HCT116 (cell line): ENCODE results near the gene PCSK6. TPM values are rescaled to one million over a fixed set of nuclear protein-coding genes. Genes with fewer than 3 reads are reported as not detected.

Experiments used
- ATAC-seq: fragments of 200-7000 bp; cut with Tn5 transposase; 2 replicates; pipeline ENCODE4 v1.9.1; 2020; ENCODE audit warnings: mild to moderate bottlenecking, moderate library complexity
- BruUV-seq: library from RNA; stranded (reverse); fragments of 400-500 nt; replicated peaks from 2 replicates; lab custom pipeline; 2021; lab: Mats Ljungman, UMichigan
- CTCF ChIA-PET: fragments of 300-600 bp; sonication (Branson Sonifier 250); formaldehyde crosslinking; loops from one replicate; lab custom pipeline; 2021; ENCODE audit warnings: antibody characterized with exemption; lab: Charles Lee
- POLR2A ChIA-PET: fragments of 300-600, 350-600 bp; sonication (Branson Sonifier 250); formaldehyde crosslinking; loops from one replicate; lab custom pipeline; 2021; ENCODE audit warnings: antibody characterized with exemption; lab: Charles Lee
- RAD21 ChIA-PET, 2 experiments: fragments of 300-600 bp; sonication (Branson Sonifier 250); formaldehyde crosslinking; loops; one replicate each; lab custom pipeline; 2023; ENCODE audit warnings: low total read pairs in 2 of 2; ENCODE audit not compliant: uncharacterized antibody in 2 of 2, unreplicated experiment in 2 of 2, low non-redundant PET in 1 of 2; lab: Charles Lee
- DNase-seq: peaks from one replicate; pipeline ENCODE4 v3.0.0-alpha.2; 2010; ENCODE audit warnings: low read depth, low spot score
- H2AFZ ChIP-seq: fragments of 200-600 bp; shearing (Covaris generic), sonication (generic); 2 replicates; pipeline ENCODE4 v1.6.1; 2017; ENCODE audit warnings: low read depth, mixed run types, mixed read lengths, antibody characterized with exemption, low read length; ENCODE audit not compliant: poor library complexity, severe bottlenecking
- H3K27ac ChIP-seq: 2 replicates; pipeline ENCODE4 v1.5.1; 2012; ENCODE audit warnings: low read depth, low read length
- H3K27me3 ChIP-seq: fragments of 200-600 bp; sonication (generic); 2 replicates; pipeline ENCODE4 v1.6.1; 2016; ENCODE audit warnings: mixed run types, low read length, mixed read lengths; ENCODE audit not compliant: insufficient read depth
- H3K36me3 ChIP-seq, 2 experiments: fragments of 200-500 bp in 1 of 2; fragments of 200-600 bp in 1 of 2; sonication (Bioruptor generic) in 1 of 2; sonication (generic) in 1 of 2; 2 replicates each; pipeline versions ENCODE4 v1.5.1 to v1.6.1; 2014 to 2016; ENCODE audit warnings: low read length in 2 of 2, inconsistent platforms in 1 of 2, mixed read lengths in 1 of 2, mixed run types in 1 of 2; ENCODE audit not compliant: insufficient read depth in 2 of 2, control insufficient read depth in 1 of 2
- H3K4me1 ChIP-seq, 2 experiments: fragments of 200-600 bp in 1 of 2; sonication (generic) in 1 of 2; 2 replicates each; pipeline versions ENCODE4 v1.5.1 to v1.6.1; 2012 to 2017; ENCODE audit warnings: low read length in 2 of 2, inconsistent platforms in 1 of 2, mild to moderate bottlenecking in 1 of 2, mixed read lengths in 1 of 2, mixed run types in 1 of 2, moderate library complexity in 1 of 2; ENCODE audit not compliant: insufficient read depth in 2 of 2, control insufficient read depth in 1 of 2
- H3K4me2 ChIP-seq: fragments of 200-600 bp; sonication (generic); 2 replicates; pipeline ENCODE4 v1.6.1; 2017; ENCODE audit warnings: mixed run types, low read length, mixed read lengths
- H3K4me3 ChIP-seq, 2 experiments: fragments of 200-600 bp in 1 of 2; sonication (generic) in 1 of 2; replicated peaks in 1 of 2; 2 replicates each; pipeline ENCODE4 v1.5.1; 2011 to 2016; ENCODE audit warnings: low read length in 2 of 2, control low read depth in 1 of 2, low read depth in 1 of 2, mild to moderate bottlenecking in 1 of 2, mixed read lengths in 1 of 2, mixed run types in 1 of 2
- H3K79me2 ChIP-seq: fragments of 200-600 bp; sonication (generic); 2 replicates; pipeline ENCODE4 v1.6.1; 2017; ENCODE audit warnings: mild to moderate bottlenecking, mixed run types, low read length, moderate library complexity, mixed read lengths; ENCODE audit not compliant: insufficient read depth
- H3K9ac ChIP-seq: fragments of 200-600 bp; sonication (generic); 2 replicates; pipeline ENCODE4 v1.6.1; 2016; ENCODE audit warnings: low read length, mixed read lengths
- H3K9me2 ChIP-seq: fragments of 200-600 bp; sonication (generic), shearing (Covaris generic); 2 replicates; pipeline ENCODE4 v1.6.1; 2017; ENCODE audit warnings: mixed run types, mild to moderate bottlenecking, moderate library complexity; ENCODE audit not compliant: insufficient read depth
- H3K9me3 ChIP-seq, 2 experiments: fragments of 200-500 bp in 1 of 2; fragments of 200-600 bp in 1 of 2; sonication (Bioruptor generic) in 1 of 2; sonication (generic) in 1 of 2; 2 replicates each; pipeline ENCODE4 v1.6.1; 2014 to 2017; ENCODE audit warnings: low read length in 2 of 2, mixed read lengths in 2 of 2, inconsistent platforms in 1 of 2, low read depth in 1 of 2, mild to moderate bottlenecking in 1 of 2, mixed run types in 1 of 2, moderate library complexity in 1 of 2; ENCODE audit not compliant: control insufficient read depth in 1 of 2, insufficient read depth in 1 of 2
- H4K20me1 ChIP-seq: fragments of 200-600 bp; sonication (generic), shearing (Covaris generic); 2 replicates; pipeline ENCODE4 v1.6.1; 2017; ENCODE audit warnings: mixed run types, mild to moderate bottlenecking, moderate library complexity; ENCODE audit not compliant: insufficient read depth
- ATF3 ChIP-seq: IDR thresholded peaks from 2 replicates; pipeline ENCODE4 v1.6.1; 2012
- CEBPB ChIP-seq: IDR thresholded peaks from 2 replicates; pipeline ENCODE4 v1.6.1; 2012; ENCODE audit warnings: low read depth
- CTCF ChIP-seq, 3 experiments: fragments of 200-600 bp in 1 of 3; sonication (generic) in 1 of 3; IDR thresholded peaks in 2 of 3; conservative IDR thresholded peaks in 1 of 3; 2 replicates each; pipeline ENCODE4 v1.5.1; 2012 to 2017; ENCODE audit warnings: low read depth in 2 of 3, low read length in 2 of 3, antibody characterized with exemption in 1 of 3, borderline replicate concordance in 1 of 3, control low read depth in 1 of 3, mild to moderate bottlenecking in 1 of 3, mixed read lengths in 1 of 3, mixed run types in 1 of 3, moderate library complexity in 1 of 3; ENCODE audit not compliant: insufficient read depth in 1 of 3
- JUND ChIP-seq: IDR thresholded peaks from 2 replicates; pipeline ENCODE4 v1.6.1; 2012
- RAD21 ChIP-seq: IDR thresholded peaks from 2 replicates; pipeline ENCODE4 v1.6.1; 2012; ENCODE audit warnings: low read depth, mild to moderate bottlenecking
- REST ChIP-seq: IDR thresholded peaks from 2 replicates; pipeline ENCODE4 v1.6.1; 2012; ENCODE audit warnings: low read depth
- SIN3A ChIP-seq: IDR thresholded peaks from 2 replicates; pipeline ENCODE4 v1.6.1; 2012; ENCODE audit warnings: low read depth
- SP1 ChIP-seq: IDR thresholded peaks from 2 replicates; pipeline ENCODE4 v1.6.1; 2012; ENCODE audit warnings: low read depth
- SRF ChIP-seq: IDR thresholded peaks from 2 replicates; pipeline ENCODE4 v1.6.1; 2012; ENCODE audit warnings: low read depth
- TCF7L2 ChIP-seq: IDR thresholded peaks from 2 replicates; pipeline ENCODE4 v1.7.0; 2011; ENCODE audit warnings: borderline replicate concordance, inconsistent platforms; ENCODE audit not compliant: insufficient read depth, insufficient read length; ENCODE audit errors: extremely low read depth
- ZFX ChIP-seq: fragments of 450-650 bp; IDR thresholded peaks from 2 replicates; pipeline ENCODE4 v1.6.1; 2017
- intact Hi-C: fragments of 100-400 bp; cut with micrococcal nuclease; formaldehyde crosslinking; loops from 2 replicates; pipeline ENCODE4 v1.10.0; 2022
- total RNA-seq: library from RNA; stranded (reverse); gene quantifications from one replicate; pipeline ENCODE4 v1.2.1, GENCODE V29; 2021; ENCODE audit not compliant: unreplicated experiment

PCSK6 gene
- total RNA-seq, 1 experiment from 2014 or later, result 13.5 TPM

- no peak overlapping the region for H3K27ac ChIP-seq
- intact Hi-C loops, result no loop called here
- RAD21 ChIA-PET, result no interaction called here
- no peaks in the 10 kb centered on the region for H3K36me3 ChIP-seq
- H3K4me1 ChIP-seq, result peaks cover 0 to 12% of the 10 kb centered on the region in 2 experiments; a peak in 1 of 4 replicates
- H3K9me2 ChIP-seq, result no peaks in the 10 kb centered on the region
- no peak overlapping the region for H3K4me2 ChIP-seq
- H3K27me3 ChIP-seq, result no peaks in the 10 kb centered on the region
- H3K9me3 ChIP-seq, result no peaks in the 10 kb centered on the region
- no peak overlapping the region for H3K4me3 ChIP-seq
- DNase-seq, result no peak
- no peak overlapping the region for H3K9ac ChIP-seq
- no peaks in the 10 kb centered on the region for H4K20me1 ChIP-seq
- POLR2A ChIA-PET, result no interaction called here
- ATAC-seq, result no peak
- no peak for TF ChIP-seq RAD21
- no peak for TF ChIP-seq SP1
- no peak for TF ChIP-seq ATF3
- TF ChIP-seq REST, result no peak
- no peak for TF ChIP-seq ZFX
- TF ChIP-seq TCF7L2, result no peak
- no peak for TF ChIP-seq SRF
- TF ChIP-seq CEBPB, result no peak
- TF ChIP-seq CTCF (IDR thresholded peaks at IDR 0.05 in 2 of 3, conservative IDR thresholded peaks at IDR 0.05 in 1 of 3; ENCODE audit: borderline replicate concordance in 1 of 3, insufficient read depth in 1 of 3, low read depth in 2 of 3, low read length in 2 of 3), result no peak
- TF ChIP-seq JUND, result no peak
- no peak for TF ChIP-seq SIN3A
- BruUV-seq, result no TSS peak
- CTCF ChIA-PET, result no interaction called here
- H2AFZ ChIP-seq, result no peak overlapping the region
- no peaks in the 10 kb centered on the region for H3K79me2 ChIP-seq
Observed at GRCh38 chr15:101447168-101447533, 42.4 kb downstream of the PCSK6 start.
